Stimulated activated CD4-positive, alpha-beta T cell treated with anti-CD3 and anti-CD28 coated beads, Interleukin-2, amount 100 ng/mL, for 48 hours (primary cell): ENCODE results near the gene CDHR5.
"Not testable (repeated sequence)": the region's sequence is repeated elsewhere in the genome, so short reads cannot be mapped to it uniquely, and the experiment has no call there.

Source experiments
- DNase-seq, 2 donors: peaks; one replicate each; pipeline ENCODE4 v3.0.0-alpha.2; 2020

Gene CDHR5

GRCh38 chr11:624705-625635 is at the start of gene CDHR5:
Gene CDHR5, minus strand, starts transcription at chr11:624955. Its CDS starts 53 bp downstream, at chr11:624902.
- DNase-seq, result no peak

GRCh38 chr11:674406-674805 is 49.7 kb upstream of the CDHR5 start:
- DNase-seq, result no peak

- DNase-seq, result no peak
Observed at GRCh38 chr11:673866-674265, 49.1 kb upstream of the CDHR5 start.

- no peak for DNase-seq
Observed at GRCh38 chr11:665704-666281, 41.0 kb upstream of the CDHR5 start.

- no peak for DNase-seq
Observed at GRCh38 chr11:665062-665703, 40.4 kb upstream of the CDHR5 start.

GRCh38 chr11:662689-663274 is 38.0 kb upstream of the CDHR5 start:
- peak in 1 of 2 donors; percentile 27 for DNase-seq

- DNase-seq, result no peak
Observed at GRCh38 chr11:660681-661444, 36.1 kb upstream of the CDHR5 start.

- DNase-seq, result no peak
Observed at GRCh38 chr11:660281-660680, 35.5 kb upstream of the CDHR5 start.

- DNase-seq, result no peak
Observed at GRCh38 chr11:659532-660085, 34.9 kb upstream of the CDHR5 start.

GRCh38 chr11:657691-658126 is 33.0 kb upstream of the CDHR5 start:
- DNase-seq, result no peak

GRCh38 chr11:656866-657265 is 32.1 kb upstream of the CDHR5 start:
- no peak for DNase-seq

GRCh38 chr11:656426-656825 is 31.7 kb upstream of the CDHR5 start:
- DNase-seq, result no peak

- no peak for DNase-seq
Observed at GRCh38 chr11:655036-655726, 30.4 kb upstream of the CDHR5 start.

- DNase-seq, result not testable (repeated sequence)
Observed at GRCh38 chr11:654444-654843, 29.7 kb upstream of the CDHR5 start.

GRCh38 chr11:653837-654236 is 29.1 kb upstream of the CDHR5 start:
- DNase-seq, result no peak

GRCh38 chr11:653136-653535 is 28.4 kb upstream of the CDHR5 start:
- DNase-seq, result not testable (repeated sequence)

- DNase-seq, result no peak
Observed at GRCh38 chr11:650482-650881, 25.7 kb upstream of the CDHR5 start.

- DNase-seq, result not testable (repeated sequence)
Observed at GRCh38 chr11:647672-648158, 23.0 kb upstream of the CDHR5 start.

- no peak for DNase-seq
Observed at GRCh38 chr11:646214-646613, 21.5 kb upstream of the CDHR5 start.

- no peak for DNase-seq
Observed at GRCh38 chr11:645536-645935, 20.8 kb upstream of the CDHR5 start.
